ENCODE measurements around the gene MCF2L.

MCF2L gene

DNA sequence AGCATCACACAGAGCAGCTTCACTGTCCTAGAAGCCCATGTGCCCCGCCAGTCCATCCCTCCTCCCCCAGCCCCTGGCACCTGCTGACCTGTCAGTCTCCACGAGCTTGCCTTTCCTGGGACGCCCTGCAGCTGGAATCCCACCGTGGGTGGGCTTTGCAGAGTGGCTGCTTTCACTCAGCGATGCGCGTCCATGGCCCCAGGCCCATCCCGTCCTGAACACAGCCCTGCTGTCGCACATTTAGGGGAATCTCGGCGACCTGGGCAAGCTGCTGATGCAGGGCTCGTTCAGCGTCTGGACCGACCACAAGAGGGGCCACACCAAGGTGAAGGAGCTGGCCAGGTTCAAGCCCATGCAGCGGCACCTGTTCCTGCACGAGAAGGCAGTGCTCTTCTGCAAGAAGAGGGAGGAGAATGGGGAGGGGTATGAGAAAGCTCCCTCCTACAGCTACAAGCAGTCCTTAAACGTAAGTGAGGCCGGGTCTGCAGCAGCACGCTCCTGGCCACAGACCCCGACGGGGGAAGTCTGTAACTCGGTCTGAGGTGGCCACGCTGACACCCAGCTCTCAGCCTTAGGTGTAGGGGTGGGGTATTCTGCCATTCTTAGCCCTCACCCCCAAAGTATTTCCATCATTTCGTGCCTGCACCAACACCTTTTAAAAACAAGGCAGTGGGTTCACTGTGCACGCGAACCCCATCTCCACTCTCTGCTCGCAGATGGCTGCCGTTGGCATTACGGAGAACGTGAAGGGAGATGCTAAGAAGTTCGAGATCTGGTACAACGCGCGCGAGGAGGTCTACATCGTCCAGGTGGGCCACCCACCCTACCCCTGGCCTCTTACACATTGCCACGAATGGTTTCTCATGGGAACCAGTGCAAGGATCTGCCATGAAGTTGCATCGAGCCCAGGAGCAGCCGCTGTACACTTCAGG is 118.2 kb downstream of the MCF2L start:
- no peak overlapping the region for H3K4me3 ChIP-seq (ENCODE audit: low read depth, low read length)
- TF ChIP-seq, protein P1, sequence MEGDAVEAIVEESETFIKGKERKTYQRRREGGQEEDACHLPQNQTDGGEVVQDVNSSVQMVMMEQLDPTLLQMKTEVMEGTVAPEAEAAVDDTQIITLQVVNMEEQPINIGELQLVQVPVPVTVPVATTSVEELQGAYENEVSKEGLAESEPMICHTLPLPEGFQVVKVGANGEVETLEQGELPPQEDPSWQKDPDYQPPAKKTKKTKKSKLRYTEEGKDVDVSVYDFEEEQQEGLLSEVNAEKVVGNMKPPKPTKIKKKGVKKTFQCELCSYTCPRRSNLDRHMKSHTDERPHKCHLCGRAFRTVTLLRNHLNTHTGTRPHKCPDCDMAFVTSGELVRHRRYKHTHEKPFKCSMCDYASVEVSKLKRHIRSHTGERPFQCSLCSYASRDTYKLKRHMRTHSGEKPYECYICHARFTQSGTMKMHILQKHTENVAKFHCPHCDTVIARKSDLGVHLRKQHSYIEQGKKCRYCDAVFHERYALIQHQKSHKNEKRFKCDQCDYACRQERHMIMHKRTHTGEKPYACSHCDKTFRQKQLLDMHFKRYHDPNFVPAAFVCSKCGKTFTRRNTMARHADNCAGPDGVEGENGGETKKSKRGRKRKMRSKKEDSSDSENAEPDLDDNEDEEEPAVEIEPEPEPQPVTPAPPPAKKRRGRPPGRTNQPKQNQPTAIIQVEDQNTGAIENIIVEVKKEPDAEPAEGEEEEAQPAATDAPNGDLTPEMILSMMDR (IDR thresholded peaks at IDR 0.05; ENCODE audit: insufficient read depth, low read length, missing control alignments): no peak
- ChIA-PET POLR2A (no interaction called here), CTCF (no interaction called here)
- no peak for DNase-seq (ENCODE audit: low read depth, low spot score)

DNA sequence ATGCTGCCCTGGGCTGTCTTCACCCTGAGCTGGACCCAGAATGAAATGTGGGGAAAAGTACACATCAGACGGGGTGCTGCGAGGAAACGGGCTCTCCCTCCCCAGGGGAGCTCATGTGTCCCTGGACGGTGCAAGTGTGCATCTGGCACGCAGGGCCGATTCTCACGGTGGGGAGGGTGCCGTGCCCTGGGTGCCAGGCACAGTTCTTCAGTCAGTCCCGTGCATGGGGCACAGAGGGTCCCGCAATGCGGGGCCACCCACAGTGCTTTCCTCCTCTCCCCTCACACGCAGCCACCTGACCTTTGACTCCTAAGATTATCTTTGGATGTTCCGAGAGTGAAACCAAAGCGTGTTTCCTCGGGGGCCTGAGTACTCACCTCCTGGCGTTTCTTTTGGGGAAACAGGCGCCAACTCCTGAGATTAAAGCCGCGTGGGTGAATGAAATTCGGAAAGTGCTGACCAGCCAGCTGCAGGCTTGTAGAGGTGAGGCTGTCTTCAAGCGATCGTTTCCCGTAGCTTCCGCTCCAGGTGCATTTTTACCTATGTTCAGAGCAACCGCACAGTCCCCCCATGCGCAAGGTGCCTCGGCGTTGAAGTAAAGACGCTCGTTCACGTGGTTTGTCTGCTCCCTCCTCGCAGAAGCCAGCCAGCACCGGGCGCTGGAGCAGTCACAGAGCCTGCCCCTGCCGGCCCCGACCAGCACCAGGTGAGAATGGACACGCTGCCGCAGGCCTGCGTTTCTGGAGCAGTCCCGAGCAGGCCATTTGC is 119.1 kb downstream of the MCF2L start:
- ChIA-PET CTCF (interaction anchor here (1.0 kb wide), 1 partner anchor 149 kb away, joined by 3 read pairs; no protein-coding TSS in a partner anchor), POLR2A (no interaction called here)
- H3K4me3 ChIP-seq (ENCODE audit: low read depth, low read length): no peak overlapping the region
- no peak for DNase-seq (ENCODE audit: low read depth, low spot score)
- TF ChIP-seq, protein P1 (IDR thresholded peaks at IDR 0.05; ENCODE audit: insufficient read depth, low read length, missing control alignments): no peak

GRCh38 chr13:113088691-113089020 is 119.6 kb downstream of the MCF2L start:
- CTCF ChIA-PET: interaction anchor here (1.0 kb wide), 1 partner anchor 150 kb away, joined by 3 read pairs; no protein-coding TSS in a partner anchor
- no peak overlapping the region for H3K4me3 ChIP-seq (ENCODE audit: low read depth, low read length)
- TF ChIP-seq, protein P1 (IDR thresholded peaks at IDR 0.05; ENCODE audit: insufficient read depth, low read length, missing control alignments): no peak
- POLR2A ChIA-PET: no interaction called here
- DNase-seq (ENCODE audit: low read depth, low spot score): no peak

- ChIA-PET CTCF (interaction anchor here (0.8 kb wide), 1 partner anchor 19 kb away, joined by 3 read pairs; no protein-coding TSS in a partner anchor), POLR2A (no interaction called here)
- TF ChIP-seq, protein P1 (IDR thresholded peaks at IDR 0.05; ENCODE audit: insufficient read depth, low read length, missing control alignments): no peak
- no peak for DNase-seq (ENCODE audit: low read depth, low spot score)
- H3K4me3 ChIP-seq (ENCODE audit: low read depth, low read length): no peak overlapping the region
These were observed 120.8 kb downstream of the MCF2L start for GRCh38 chr13:113089693-113090414.

GRCh38 chr13:113090415-113090770 is 121.4 kb downstream of the MCF2L start:
- no peak for DNase-seq (ENCODE audit: low read depth, low spot score)
- TF ChIP-seq, protein P1 (IDR thresholded peaks at IDR 0.05; ENCODE audit: insufficient read depth, low read length, missing control alignments): no peak
- ChIA-PET POLR2A (no interaction called here), CTCF (no interaction called here)
- no peak overlapping the region for H3K4me3 ChIP-seq (ENCODE audit: low read depth, low read length)
